Amniotic stem cell (primary cell): ENCODE measurements around the gene NME2.
"Not testable (repeated sequence)": the region's sequence is repeated elsewhere in the genome, so short reads cannot be mapped to it uniquely, and the experiment has no call there.

Source experiments
- DNase-seq: peaks from one replicate; lab custom pipeline; 2025; lab: John Stamatoyannopoulos, UW

Gene NME2

DNA sequence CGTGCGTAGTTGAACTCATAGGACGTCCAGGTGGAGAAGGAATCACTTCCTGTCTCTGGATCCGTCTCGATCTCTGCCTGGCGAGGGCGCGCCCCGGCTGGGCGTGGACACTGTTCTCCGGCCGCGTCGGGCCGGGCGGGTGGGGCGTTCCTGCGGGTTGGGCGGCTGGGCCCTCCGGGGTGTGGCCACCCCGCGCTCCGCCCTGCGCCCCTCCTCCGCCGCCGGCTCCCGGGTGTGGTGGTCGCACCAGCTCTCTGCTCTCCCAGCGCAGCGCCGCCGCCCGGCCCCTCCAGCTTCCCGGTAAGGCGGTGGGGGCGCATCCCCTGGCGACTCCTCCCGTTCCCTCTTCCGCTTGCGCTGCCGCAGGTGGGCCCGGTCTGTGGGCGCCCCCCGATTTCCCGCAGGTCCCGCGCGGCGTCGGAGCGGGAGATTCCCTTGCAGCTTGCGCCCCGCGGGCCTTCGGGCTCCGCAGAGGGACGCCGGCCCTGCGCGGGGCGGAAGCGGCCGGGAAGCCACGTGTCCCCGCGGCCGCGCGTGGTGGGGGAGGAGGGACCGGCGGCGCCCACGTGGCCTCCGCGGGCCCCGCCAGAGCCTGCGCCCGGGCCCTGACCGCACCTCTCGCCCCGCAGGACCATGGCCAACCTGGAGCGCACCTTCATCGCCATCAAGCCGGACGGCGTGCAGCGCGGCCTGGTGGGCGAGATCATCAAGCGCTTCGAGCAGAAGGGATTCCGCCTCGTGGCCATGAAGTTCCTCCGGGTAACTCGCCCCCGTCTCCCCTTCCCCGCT, at the start of gene NME2:
Gene NME2, plus strand, starts transcription at position 214 of the 789 bp plus-strand sequence. Its CDS starts 420 bp downstream, at position 634.
- DNase-seq, result peak; percentile 78

DNA sequence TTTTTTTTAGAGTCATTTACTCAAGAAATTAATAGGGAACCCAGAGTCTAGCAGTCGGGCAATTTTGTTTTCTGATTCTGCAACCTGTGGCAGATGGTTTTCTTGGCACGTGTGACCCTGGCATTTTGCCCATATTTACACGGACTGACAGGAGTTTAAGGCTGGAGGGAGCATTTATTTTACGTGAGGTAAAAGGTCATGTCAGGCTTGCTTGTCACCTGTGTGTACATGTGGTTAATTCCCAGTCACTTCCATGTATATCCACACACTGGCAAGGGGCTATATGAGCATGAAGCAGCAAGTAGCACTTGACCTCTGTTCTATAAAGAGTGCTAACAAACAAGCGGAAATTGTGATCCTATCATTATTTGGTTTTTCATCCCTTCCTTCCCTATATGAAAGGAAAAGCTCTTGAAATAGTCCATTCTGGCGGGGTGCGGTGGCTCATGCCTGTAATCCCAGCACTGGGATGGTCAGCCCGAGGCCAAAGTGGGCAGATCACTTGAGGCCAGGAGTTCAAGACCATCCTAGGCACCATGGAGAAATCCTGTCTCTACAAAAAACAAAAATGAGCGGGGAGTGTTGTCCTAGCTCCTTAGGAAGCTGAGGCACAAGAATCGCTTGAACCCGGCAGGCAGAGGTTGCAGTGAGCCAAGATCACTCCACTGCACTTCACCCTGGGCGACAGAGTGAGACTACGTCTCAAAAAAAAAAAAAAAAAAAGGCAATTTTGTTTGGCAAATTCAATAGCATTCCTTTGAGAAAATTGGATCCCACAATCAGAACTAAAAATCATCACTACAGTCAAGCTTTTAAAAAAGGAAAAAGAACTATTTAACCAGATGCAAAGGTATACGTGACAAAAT, 47.6 kb upstream of the NME2 start:
- no peak for DNase-seq

DNA sequence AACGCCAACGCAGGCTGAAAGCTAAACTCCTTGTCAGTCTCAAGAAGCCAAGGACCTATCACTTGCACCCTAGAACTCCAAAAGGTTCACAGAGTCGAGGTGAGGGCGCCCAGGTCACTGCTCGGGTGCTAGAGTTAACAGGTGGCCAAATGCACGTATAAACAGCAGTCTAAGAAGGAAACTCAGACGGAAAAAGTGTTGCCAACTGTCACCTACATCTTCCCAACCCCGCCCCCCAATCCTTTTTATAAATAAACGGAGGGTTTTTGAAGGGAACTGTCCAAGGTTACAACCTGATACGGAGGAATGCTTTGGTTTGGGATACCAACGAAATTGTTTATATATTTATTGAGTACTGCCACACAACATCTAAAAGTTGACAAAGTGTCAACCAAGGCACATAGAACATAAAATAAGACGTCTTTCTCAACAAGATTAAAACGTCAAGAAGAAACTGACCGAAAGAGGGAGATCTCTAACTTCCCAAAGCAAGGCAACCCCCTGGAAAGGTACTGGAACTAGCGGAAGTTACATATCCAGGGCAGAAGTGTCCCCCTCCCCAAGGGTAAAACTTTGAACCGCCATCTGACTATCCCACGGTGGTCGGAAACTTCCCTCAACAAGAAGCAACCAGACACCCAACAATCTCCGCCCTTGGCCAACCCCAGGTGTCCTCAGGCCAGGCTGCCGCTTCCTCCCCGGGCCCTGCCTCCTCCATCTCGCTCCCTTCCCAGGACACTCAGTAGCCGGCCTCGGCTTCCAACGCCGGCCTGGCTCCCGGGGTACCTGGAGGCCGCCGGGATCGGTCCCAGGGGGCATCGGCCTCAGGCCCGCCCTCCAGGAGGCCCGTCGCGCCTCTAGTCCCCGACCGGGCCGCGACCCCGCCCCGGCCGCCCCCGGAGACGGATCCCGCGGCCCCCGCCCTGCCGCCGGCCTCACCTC, 46.5 kb upstream of the NME2 start:
- DNase-seq, result peak; percentile 54

DNA sequence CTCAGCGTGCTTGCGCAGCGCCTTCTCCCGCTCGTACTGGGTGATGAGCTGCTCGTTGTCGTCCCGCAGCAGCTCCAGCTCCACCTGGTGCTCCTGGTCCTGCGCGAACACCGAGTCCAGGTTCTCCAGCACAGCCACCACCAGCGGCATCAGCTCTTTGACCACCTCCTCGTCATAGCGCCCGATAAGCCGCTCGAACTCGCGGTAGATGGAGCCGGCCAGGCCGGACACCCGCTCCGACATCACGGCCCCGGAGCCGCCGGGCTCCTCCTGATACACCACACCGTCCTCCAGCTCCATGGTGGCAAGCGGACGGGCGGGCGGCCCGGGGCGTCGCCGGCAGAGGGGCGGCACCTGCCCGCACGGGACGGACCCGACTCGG, 45.9 kb upstream of the NME2 start:
- DNase-seq, result no peak

DNA sequence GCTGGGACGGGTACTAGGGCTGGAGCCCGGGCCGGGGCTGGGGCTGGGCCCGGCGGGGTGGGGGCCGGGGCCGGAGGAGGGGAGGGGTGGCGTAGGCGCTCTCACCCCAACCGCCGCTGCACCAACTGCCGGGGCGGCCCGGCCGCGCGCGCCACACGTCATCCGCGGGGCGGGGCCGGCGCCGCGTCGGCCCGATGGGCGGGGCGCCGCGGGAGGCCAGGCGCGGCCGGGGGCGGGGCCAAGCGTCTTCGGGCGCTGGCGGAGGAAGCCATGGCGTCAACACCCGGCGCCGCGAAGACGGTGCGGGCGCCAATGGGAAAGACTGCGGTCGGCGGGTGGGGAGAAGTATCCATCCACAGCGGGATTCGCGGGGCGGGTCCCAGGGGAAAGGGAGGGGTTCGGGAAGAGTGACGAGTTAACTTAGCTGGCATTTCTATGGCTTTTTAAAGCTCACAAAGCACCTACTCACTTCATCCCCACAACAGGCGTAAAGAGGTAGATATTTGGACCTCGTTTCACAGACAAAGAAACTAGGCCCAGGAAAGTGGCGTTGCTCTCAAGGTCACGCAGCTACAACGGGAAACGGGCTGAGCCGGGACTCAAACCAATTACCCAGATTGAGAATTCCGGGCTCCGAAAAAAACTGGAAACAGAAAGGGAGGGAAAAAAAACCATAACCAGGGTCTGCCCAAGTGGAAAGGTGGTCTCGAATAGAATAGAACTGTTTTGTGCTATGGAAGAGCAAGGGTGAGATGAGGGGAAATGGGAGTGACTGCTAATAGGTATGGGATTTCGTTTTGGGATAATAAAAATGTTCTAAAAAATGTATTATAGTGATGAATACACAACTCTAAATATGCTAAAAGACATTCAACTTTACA, 45.2 kb upstream of the NME2 start, which contains the start of gene SPAG9:
Gene SPAG9, minus strand, starts transcription at position 130 of the 881 bp plus-strand sequence. CDS start 212 bp downstream, outside the sequence.
- peak; percentile 93 for DNase-seq

DNA sequence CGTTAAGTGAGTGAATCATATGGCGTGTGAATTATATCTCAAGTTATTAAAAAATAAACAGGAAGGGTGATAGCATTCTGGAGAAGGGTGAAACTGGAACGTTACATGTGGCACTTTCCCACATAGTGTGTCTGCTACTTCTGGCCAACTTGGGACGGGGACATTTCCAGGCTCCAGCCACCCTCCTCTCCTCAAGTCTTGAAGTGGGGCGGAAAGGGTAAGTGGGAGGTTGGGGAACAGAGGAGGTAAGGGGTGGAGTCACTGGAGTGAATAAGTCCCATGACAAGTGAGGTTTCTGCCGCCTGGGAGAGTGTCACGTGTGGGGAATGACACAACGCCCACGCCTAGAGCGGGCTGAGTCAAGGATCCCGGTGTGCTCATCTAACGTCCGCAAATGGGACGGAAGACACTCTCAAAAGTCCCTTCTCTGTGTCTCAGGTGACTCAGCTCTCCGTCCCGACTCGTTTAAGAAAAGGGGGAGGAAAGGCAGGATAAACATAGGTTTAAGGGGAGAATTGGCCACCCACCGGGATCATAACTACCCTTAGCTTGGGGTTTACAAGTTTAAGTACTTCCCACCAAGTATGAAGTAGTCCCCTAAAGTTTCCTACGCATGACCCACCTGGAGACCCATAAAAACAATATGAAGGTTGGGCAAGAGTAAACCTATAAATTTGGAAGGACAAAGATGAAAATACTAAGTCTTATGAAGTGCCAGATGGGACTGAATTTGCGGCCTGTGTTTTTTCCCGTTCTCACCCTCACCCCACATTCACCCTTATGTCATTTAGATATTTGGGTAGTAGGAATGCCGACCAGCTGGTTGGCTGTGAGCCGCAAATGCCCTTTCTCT, 44.4 kb upstream of the NME2 start:
- peak; percentile 94 for DNase-seq

DNA sequence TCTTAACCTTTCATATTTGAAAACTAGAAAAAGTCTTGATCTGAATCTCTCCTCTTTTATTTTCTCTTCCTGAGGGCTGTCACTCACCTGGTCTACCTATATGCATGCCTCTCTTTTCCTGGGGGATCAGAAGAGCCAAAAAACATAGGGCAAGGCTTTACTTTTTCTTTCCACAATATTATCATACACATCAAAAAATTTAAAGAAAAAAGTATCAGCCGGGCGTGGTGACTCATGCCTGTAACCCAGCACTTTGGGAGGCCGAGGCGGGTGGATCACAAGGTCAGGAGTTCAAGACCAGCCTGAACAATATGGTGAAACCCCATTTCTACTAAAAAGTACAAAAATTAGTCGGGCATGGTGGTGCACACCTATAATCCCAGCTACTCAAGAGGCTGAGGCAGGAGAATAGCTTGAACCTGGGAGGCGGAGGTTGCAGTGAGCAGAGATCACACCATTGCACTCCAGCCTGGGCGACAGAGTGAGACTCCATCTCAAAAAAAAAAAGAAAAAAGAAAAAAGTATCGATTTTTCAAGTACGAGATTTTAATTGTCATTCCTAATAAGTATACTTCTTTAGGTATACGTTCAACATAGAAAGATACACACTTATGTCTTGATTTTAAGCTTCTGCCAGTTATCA, 43.6 kb upstream of the NME2 start:
- not testable (repeated sequence) for DNase-seq

DNA sequence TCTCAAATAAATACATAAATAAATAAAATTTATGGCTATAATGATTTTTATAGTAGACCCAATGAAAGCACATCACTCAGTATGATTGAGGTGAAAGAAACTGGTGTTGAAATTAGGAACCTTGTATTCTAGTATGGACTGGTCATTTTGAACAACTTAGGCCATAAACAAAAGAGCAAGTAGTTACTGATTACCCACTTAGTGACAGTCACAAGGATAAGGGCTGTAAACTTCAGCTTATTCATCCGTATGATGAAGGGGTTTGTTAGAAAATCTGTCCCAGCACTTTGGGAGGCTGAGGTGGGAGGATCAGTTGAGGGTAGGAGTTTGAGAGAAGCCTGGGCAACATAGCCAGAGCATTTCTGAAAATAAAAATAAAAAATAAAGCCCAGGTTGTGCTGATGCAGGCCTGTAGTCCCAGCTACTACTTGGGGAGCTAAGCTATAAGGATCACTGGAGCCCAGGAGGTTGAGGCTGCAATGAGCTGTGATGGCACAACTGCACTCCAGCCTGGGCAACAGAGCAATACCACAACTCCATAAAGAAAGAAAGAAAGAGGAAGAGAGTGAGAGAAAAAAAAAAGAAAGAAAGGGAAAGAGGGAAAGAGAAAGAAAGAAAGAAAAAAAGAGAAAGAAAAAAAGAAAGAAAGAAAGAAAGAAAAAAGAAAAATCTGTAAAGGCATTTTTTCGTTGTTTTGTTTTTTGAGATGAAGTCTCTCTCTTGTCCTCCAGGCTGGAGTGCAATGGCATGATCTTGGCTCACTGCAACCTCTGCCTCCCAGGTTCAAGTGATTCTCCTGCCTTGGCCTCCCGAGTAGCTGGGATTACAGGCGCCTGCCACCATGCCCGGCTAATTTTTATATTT, 41.3 kb upstream of the NME2 start:
- DNase-seq, result no peak

DNA sequence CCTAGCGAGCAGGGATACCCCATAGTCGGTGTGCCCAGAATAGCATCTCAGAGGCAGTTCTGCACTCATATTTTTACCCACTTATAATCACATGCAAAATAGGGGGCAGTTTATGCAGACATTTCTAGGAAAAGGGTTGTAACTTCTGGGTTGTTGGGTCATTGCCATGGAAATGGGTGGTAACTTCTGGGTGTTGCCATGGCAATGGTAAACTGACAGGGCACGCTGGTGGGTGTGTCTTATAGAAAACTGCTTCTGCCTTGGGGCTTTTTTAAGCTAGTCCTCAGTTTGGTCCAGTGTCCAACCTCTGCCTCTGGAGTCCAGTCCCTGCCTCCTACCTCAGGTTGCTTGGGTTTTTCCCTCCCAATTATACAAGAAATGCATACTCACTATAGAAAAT, 38.1 kb upstream of the NME2 start:
- no peak for DNase-seq

DNA sequence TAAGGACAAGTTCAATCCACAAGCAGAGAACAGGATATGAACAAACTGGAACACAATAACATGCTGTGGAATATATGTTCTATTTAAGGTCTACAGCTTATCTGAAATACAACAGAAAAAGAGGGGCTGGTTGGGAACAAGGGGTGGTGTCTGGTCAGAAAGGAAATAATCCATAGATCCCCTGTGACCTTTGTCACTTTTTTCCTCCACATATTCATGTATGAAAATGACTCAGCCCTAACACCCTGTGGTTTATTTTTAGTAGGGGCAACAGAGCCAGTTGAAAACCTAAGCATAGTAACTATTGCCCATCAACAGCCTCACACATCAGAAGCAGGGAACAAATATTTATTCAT, 33.3 kb upstream of the NME2 start:
- DNase-seq, result no peak

DNA sequence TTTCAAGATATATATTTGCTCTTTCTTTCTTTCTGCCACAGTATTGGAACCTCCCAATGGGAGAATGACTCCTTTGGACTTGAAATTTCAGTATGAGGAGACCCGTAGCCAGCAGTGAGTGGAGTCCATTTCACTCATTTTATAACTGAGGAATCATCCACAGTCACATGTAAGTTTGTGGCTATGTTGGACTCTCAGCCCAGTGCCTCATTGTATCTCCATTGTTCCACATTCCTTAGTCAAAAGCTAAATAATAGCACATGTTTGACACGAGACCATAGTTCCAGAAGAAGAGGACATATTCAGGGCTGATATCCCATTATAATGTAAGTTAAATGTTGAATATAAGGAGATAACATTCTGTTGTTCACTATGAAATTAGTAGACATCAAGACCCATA, 32.8 kb upstream of the NME2 start:
- no peak for DNase-seq

DNA sequence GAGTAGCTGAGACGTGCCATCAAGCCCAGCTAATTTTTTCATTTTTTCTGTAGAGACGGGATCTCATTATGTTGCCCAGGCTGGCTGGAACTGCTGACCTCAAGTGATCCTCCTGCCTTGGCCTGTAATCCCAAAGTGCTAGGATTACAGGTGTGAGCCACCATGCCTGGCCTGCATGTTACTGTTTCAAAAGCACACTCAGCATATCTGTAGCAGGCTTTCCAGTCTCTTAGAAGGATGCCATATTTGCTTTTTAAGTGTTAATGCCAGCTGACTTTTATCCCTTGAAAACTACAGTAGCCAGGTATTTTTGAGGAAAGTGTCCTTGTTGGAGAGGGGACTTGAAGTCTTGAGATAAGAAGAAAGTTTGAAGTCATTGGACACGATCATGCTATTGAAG, 30.3 kb upstream of the NME2 start:
- DNase-seq, result no peak

DNA sequence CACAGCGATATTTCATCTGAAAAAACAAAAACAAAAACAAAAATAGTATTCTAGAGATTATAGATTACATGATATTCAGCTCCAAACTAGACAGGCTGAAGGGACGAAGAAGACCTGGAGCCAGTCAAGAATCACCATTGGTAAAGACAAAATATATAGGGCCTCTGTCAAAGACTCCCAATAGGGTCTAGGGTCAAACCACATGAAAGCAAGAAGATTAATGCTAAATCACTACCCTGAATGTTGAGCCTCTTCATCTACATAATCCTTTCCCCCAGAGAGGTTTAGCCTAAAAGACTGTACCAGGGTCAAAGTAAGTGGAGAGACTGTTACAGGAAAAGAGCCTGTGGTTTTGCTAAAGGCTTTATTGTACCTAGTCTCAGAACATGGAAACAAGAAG, 23.6 kb upstream of the NME2 start:
- no peak for DNase-seq

DNA sequence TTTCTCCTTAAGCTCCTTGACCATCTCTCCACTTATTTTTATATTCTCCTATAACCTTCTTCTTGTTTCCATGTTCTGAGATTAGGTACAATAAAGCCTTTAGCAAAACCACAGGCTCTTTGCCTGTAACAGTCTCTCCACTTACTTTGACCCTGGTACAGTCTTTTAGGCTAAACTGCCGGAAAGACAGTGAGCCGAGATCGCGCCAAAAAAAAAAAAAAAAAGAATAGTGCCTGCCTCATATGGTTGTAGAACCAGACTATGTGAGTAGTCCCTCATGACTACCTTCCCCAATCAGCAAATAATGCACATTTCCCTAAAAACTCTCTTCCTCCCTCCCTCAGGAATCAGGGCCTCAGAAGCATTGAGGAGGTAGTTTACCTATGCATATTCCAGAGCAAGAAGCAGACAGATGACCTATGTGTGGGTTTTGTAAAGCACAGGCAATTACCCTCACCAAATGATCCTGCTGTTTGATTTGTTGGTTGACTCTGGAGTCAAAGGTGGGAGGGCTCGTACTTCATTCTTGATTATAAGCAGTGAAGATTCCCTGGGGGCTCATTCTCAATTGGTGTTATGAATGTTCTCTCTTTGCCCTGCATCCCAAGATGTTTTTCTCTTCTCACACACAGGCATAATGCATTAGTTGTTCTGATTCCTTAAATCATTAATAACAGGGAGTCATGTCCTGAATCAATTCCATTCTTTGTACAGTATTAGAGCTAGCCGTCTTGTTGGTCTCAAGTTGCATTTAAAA, 21.8 kb upstream of the NME2 start:
- DNase-seq, result no peak

DNA sequence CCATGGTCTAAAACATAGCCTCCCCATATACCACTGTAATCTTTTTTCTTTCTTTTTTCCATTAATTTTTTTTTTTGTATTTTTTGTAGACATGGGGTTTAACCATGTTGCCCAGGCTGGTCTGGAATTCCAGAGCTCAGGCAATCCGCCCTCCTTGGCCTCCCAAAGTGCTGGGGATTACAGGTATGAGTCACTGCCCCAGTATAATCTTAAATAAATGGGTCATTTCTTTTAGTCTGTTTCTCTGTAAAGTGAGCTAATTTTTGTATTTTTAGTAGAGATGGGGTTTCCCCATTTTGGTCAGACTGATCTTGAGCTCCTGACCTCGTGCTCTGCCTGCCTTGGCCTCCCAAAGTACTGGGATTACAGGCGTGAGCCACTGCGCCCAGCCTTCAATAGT, 18.6 kb upstream of the NME2 start:
- DNase-seq, result no peak

DNA sequence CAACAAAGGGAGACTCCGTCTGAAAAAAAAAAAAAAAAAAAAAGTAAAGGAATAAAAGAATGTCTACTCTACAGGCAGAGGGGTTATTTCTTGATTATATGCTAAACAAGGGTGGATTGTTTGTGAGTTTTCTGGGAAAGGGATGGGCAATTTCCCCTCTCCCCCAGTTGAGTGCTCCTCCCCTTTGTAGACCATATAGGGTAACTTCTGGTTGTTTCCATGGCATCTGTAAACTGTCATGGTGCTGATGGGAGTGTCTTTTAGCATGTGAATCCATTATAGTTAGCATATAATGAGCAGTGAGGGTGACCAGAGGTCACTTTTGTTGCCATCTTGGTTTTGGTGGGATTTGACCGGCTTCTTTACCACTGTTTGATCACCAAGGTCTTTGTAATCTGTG, 17.0 kb upstream of the NME2 start:
- DNase-seq, result no peak

DNA sequence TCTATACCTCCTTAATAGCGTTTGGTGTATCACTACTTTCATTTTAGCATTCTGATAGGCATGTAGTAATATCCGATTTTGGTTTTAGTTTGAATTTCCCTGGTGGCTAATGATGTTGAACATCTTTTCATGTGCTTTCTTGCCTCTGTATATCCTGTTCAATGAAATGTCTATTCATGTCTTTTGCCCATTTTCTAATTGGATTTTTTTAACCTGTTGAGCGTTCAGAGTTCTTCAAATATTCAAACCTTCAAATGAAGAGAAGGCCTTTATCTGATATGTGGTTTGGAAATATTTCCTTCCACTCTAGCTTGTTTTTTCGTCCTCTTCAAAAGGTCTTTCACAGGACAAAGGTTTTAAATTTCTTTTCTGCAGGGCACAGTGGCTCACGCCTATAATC, 15.3 kb upstream of the NME2 start:
- no peak for DNase-seq

DNA sequence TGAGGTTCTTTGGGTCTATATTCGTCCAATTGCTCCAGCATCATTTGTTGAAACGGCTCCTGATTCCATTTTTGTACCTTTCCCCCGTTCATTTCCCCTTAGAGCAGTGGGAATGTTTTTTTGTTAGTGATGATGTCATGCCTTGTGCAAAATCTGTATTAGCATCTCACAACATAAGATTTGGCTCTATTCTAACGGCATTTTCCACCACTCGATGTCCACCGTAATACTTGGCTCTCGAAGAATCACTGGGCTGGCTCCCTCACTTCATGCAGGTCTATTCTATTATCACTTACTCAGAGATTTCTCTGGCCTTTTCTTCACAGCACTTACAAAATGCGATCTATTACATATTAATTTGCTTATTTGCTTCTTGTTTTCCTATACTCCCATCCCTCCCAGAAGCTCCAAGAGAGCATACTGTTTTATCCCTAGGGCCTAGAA, 13.4 kb upstream of the NME2 start:
- DNase-seq, result no peak
